Measurements from ENCODE around the gene SLITRK1. TPM values are rescaled to one million over a fixed set of nuclear protein-coding genes. Genes with fewer than 3 reads are reported as not detected.

SLITRK1 gene
- total RNA-seq, 1 experiment from 2014 or later: 0.20 TPM

DNA sequence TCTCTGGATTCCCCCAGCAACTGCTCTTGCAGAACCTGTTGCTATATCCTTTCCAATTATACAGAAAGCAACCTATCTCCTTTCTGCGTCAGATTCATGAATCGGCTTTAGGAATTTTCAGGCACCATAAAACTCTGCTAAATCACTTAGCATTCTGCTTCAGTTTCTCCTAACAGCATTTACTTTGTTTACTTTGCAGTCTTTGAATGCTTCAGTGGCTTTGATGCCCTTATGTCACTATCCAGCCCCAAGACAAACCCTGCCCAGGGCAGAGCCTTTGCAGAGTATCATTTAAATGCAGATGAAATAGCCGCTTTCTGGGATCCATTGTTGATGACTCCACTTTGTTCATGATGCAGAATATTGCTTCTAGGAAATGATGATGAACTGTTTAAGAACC, 43.1 kb downstream of the SLITRK1 start:
- Histone ChIP-seq H2BK120ac (ENCODE audit: low read depth, low read length, poor library complexity, severe bottlenecking) (no peak overlapping the region), H2AFZ (ENCODE audit: low read length) (no peak overlapping the region), H4K8ac (replicated peaks; ENCODE audit: insufficient read length, low read depth, low read length) (no peak overlapping the region), H3K4me2 (ENCODE audit: insufficient read depth, insufficient read length, low read length) (no peak overlapping the region), H3K9me3 (ENCODE audit: control insufficient read depth, low read depth, low read length) (no peaks in the 10 kb centered on the region), H3K23ac (ENCODE audit: insufficient read length, low read depth, low read length) (no peak overlapping the region), H3K23me2 (ENCODE audit: insufficient read length, low read depth, low read length, poor library complexity, severe bottlenecking) (no peaks in the 10 kb centered on the region), H3K9ac (ENCODE audit: extremely low read depth, insufficient read length, low read length) (no peak overlapping the region), H2BK12ac (ENCODE audit: insufficient read length, low read depth, low read length) (no peak overlapping the region), H3K79me1 (ENCODE audit: insufficient read depth, low read depth, low read length, poor library complexity, severe bottlenecking) (no peaks in the 10 kb centered on the region), H3K4ac (ENCODE audit: low read depth, low read length) (no peak overlapping the region), H4K5ac (ENCODE audit: insufficient read length, low read depth, low read length) (no peak overlapping the region), H3K56ac (ENCODE audit: insufficient read length, low read depth, low read length) (no peak overlapping the region), H2BK15ac (ENCODE audit: low read depth, low read length) (no peak overlapping the region), H2BK20ac (ENCODE audit: low read depth, low read length, poor library complexity, severe bottlenecking) (no peak overlapping the region), H3T11ph (ENCODE audit: low read length) (no peak overlapping the region), H3K18ac (ENCODE audit: insufficient read length, low read depth, low read length) (no peak overlapping the region), H3K4me1 (ENCODE audit: insufficient read depth, low read length) (no peaks in the 10 kb centered on the region), H4K91ac (ENCODE audit: insufficient read length, low read depth, low read length) (no peak overlapping the region), H4K20me1 (ENCODE audit: control insufficient read depth, insufficient read depth, insufficient read length) (no peaks in the 10 kb centered on the region), H2BK5ac (ENCODE audit: insufficient read length, low read length) (no peak overlapping the region), H3K27me3 (ENCODE audit: insufficient read depth, low read length) (no peaks in the 10 kb centered on the region), H3K27ac (ENCODE audit: insufficient read length, low read depth, low read length) (no peak overlapping the region), H3K14ac (ENCODE audit: insufficient read depth, low read length) (no peak overlapping the region), H3K79me2 (ENCODE audit: insufficient read depth, low read length) (no peaks in the 10 kb centered on the region), H2AK5ac (ENCODE audit: insufficient read length, low read length) (no peak overlapping the region)
- no peaks in the 10 kb centered on the region for H3K9me3 Mint-ChIP-seq
- no peak for DNase-seq
- no peak overlapping the region for H3K4me3 Mint-ChIP-seq
- no CpG with 5 or more reads among the region's 3 CpGs for WGBS (ENCODE audit: extremely low coverage, insufficient read length, low lambda C conversion rate)
- TF ChIP-seq, protein P1, sequence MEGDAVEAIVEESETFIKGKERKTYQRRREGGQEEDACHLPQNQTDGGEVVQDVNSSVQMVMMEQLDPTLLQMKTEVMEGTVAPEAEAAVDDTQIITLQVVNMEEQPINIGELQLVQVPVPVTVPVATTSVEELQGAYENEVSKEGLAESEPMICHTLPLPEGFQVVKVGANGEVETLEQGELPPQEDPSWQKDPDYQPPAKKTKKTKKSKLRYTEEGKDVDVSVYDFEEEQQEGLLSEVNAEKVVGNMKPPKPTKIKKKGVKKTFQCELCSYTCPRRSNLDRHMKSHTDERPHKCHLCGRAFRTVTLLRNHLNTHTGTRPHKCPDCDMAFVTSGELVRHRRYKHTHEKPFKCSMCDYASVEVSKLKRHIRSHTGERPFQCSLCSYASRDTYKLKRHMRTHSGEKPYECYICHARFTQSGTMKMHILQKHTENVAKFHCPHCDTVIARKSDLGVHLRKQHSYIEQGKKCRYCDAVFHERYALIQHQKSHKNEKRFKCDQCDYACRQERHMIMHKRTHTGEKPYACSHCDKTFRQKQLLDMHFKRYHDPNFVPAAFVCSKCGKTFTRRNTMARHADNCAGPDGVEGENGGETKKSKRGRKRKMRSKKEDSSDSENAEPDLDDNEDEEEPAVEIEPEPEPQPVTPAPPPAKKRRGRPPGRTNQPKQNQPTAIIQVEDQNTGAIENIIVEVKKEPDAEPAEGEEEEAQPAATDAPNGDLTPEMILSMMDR (conservative IDR thresholded peaks at IDR 0.05): no peak
- H3K36me3 Mint-ChIP-seq (ENCODE audit: insufficient read depth in 1 of 3, low read depth in 3 of 3): no peaks in the 10 kb centered on the region; a peak in 1 of 7 replicates
- peaks cover 15 to 20% of the 10 kb centered on the region in 2 experiments for H3K4me1 Mint-ChIP-seq
- no peaks in the 10 kb centered on the region for H3K27me3 Mint-ChIP-seq (ENCODE audit: low read depth)
- H3K27ac Mint-ChIP-seq: no peak overlapping the region
